Astrocyte (in vitro differentiated cells and primary cell): ENCODE results near the gene HOPX. TPM values are rescaled to one million over a fixed set of nuclear protein-coding genes. Genes with fewer than 3 reads are reported as not detected.

Experiments
- DNase-seq: peaks from one replicate; pipeline ENCODE4 v3.0.0-alpha.2; 2010; ENCODE audit warnings: low read depth
- FAIRE-seq: peaks from 2 replicates; lab custom pipeline; 2011; peaks lifted over from hg19 to GRCh38; lab: Jason Lieb, UNC
- H2AFZ ChIP-seq: 2 replicates; pipeline ENCODE4 v1.6.0; 2012; ENCODE audit warnings: low read depth, low read length, inconsistent platforms
- H3K27ac ChIP-seq: 2 replicates; pipeline ENCODE4 v1.5.1; 2011; ENCODE audit warnings: low read depth, low read length, inconsistent platforms
- H3K27me3 ChIP-seq: 2 replicates; pipeline ENCODE4 v1.6.0; 2011; ENCODE audit warnings: low read length, inconsistent platforms; ENCODE audit not compliant: insufficient read depth
- H3K36me3 ChIP-seq: 2 replicates; pipeline ENCODE4 v1.5.1; 2011; ENCODE audit warnings: low read length, inconsistent platforms; ENCODE audit not compliant: insufficient read depth
- H3K4me1 ChIP-seq: 2 replicates; pipeline ENCODE4 v1.5.1; 2011; ENCODE audit warnings: low read length, inconsistent platforms; ENCODE audit not compliant: insufficient read depth
- H3K4me2 ChIP-seq: 2 replicates; pipeline ENCODE4 v1.6.0; 2012; ENCODE audit warnings: low read length, inconsistent platforms
- H3K4me3 ChIP-seq: 2 replicates; pipeline ENCODE4 v1.5.1; 2011; ENCODE audit warnings: low read depth, mild to moderate bottlenecking, low read length, inconsistent platforms; ENCODE audit not compliant: insufficient read depth
- H3K79me2 ChIP-seq: 2 replicates; pipeline ENCODE4 v1.6.0; 2012; ENCODE audit warnings: mild to moderate bottlenecking, low read length, inconsistent platforms; ENCODE audit not compliant: insufficient read depth
- H3K9ac ChIP-seq: 2 replicates; pipeline ENCODE4 v1.6.0; 2012; ENCODE audit warnings: mild to moderate bottlenecking, low read length, inconsistent platforms
- H3K9me3 ChIP-seq: 2 replicates; pipeline ENCODE4 v1.5.1; 2012; ENCODE audit warnings: low read depth, mild to moderate bottlenecking, low read length, inconsistent platforms; ENCODE audit not compliant: insufficient read depth
- H4K20me1 ChIP-seq: 2 replicates; pipeline ENCODE4 v1.6.0; 2012; ENCODE audit warnings: low read length, inconsistent platforms; ENCODE audit not compliant: insufficient read depth
- H3K27ac Mint-ChIP-seq: one replicate; pipeline ENCODE4 v1.8.0; 2021; ENCODE audit warnings: mild to moderate bottlenecking, mixed read lengths; ENCODE audit not compliant: unreplicated experiment
- H3K27me3 Mint-ChIP-seq: one replicate; pipeline ENCODE4 v1.8.0; 2021; ENCODE audit warnings: low read depth, mixed read lengths; ENCODE audit not compliant: unreplicated experiment
- H3K36me3 Mint-ChIP-seq: one replicate; pipeline ENCODE4 v1.8.0; 2021; ENCODE audit warnings: low read depth, mixed read lengths; ENCODE audit not compliant: unreplicated experiment
- H3K4me1 Mint-ChIP-seq: one replicate; pipeline ENCODE4 v1.8.0; 2021; ENCODE audit warnings: low read depth, mixed read lengths; ENCODE audit not compliant: unreplicated experiment
- H3K4me3 Mint-ChIP-seq: one replicate; pipeline ENCODE4 v1.8.0; 2021; ENCODE audit warnings: mild to moderate bottlenecking, moderate library complexity, mixed read lengths; ENCODE audit not compliant: unreplicated experiment
- H3K9me3 Mint-ChIP-seq: one replicate; pipeline ENCODE4 v1.8.0; 2021; ENCODE audit warnings: mild to moderate bottlenecking, mixed read lengths; ENCODE audit not compliant: unreplicated experiment
- CTCF ChIP-seq: IDR thresholded peaks from 2 replicates; pipeline ENCODE4 v1.5.1; 2011; ENCODE audit warnings: low read depth, mild to moderate bottlenecking, inconsistent platforms, low read length, moderate library complexity; ENCODE audit not compliant: insufficient read depth
- EZH2 ChIP-seq: IDR thresholded peaks from 2 replicates; pipeline ENCODE4 v1.6.1; 2012; ENCODE audit warnings: mild to moderate bottlenecking, low read length, inconsistent platforms; ENCODE audit not compliant: insufficient read depth
- total RNA-seq: library from RNA; stranded (reverse); gene quantifications from 2 replicates; pipeline ENCODE4 v1.2.1, GENCODE V29; 2021

HOPX gene
- total RNA-seq, 1 donor from 2014 or later = 1.7 TPM

GRCh38 chr4:56627375-56627774 is 53.7 kb downstream of the HOPX start:
- Mint-ChIP-seq H3K27me3 (no peaks in the 10 kb centered on the region), H3K4me1 (peaks cover 3% of the 10 kb centered on the region), H3K36me3 (no peaks in the 10 kb centered on the region), H3K27ac (no peak overlapping the region), H3K4me3 (no peak overlapping the region), H3K9me3 (peaks cover 15% of the 10 kb centered on the region)
- Histone ChIP-seq H3K27ac (no peak overlapping the region), H3K9me3 (peaks cover 7% of the 10 kb centered on the region), H3K4me3 (no peak overlapping the region), H3K36me3 (no peaks in the 10 kb centered on the region), H3K79me2 (no peaks in the 10 kb centered on the region), H3K27me3 (no peaks in the 10 kb centered on the region), H4K20me1 (no peaks in the 10 kb centered on the region), H3K9ac (no peak overlapping the region), H2AFZ (no peak overlapping the region), H3K4me2 (no peak overlapping the region), H3K4me1 (peaks cover 8% of the 10 kb centered on the region)
- TF ChIP-seq EZH2 (no peak), CTCF (no peak)
- no peak for FAIRE-seq
- no peak for DNase-seq

GRCh38 chr4:56626963-56627362 is 54.1 kb downstream of the HOPX start:
- H3K27ac Mint-ChIP-seq = no peak overlapping the region
- H3K4me1 Mint-ChIP-seq = peaks cover 3% of the 10 kb centered on the region
- Histone ChIP-seq H3K27ac (no peak overlapping the region), H3K4me3 (no peak overlapping the region), H3K9ac (no peak overlapping the region), H3K36me3 (no peaks in the 10 kb centered on the region), H4K20me1 (no peaks in the 10 kb centered on the region), H2AFZ (no peak overlapping the region), H3K27me3 (no peaks in the 10 kb centered on the region), H3K4me2 (no peak overlapping the region), H3K4me1 (peaks cover 8% of the 10 kb centered on the region), H3K9me3 (peaks cover 7% of the 10 kb centered on the region), H3K79me2 (no peaks in the 10 kb centered on the region)
- no peak overlapping the region for H3K4me3 Mint-ChIP-seq
- TF ChIP-seq CTCF (no peak), EZH2 (no peak)
- DNase-seq = no peak
- no peaks in the 10 kb centered on the region for H3K27me3 Mint-ChIP-seq
- no peak for FAIRE-seq
- peaks cover 13% of the 10 kb centered on the region for H3K9me3 Mint-ChIP-seq
- H3K36me3 Mint-ChIP-seq = no peaks in the 10 kb centered on the region

- peaks cover 13% of the 10 kb centered on the region for H3K9me3 Mint-ChIP-seq
- Histone ChIP-seq H3K27me3 (no peaks in the 10 kb centered on the region), H3K9me3 (peaks cover 7% of the 10 kb centered on the region), H3K27ac (no peak overlapping the region), H3K9ac (no peak overlapping the region), H3K79me2 (no peaks in the 10 kb centered on the region), H2AFZ (no peak overlapping the region), H3K4me1 (peaks cover 8% of the 10 kb centered on the region), H3K4me3 (no peak overlapping the region), H3K36me3 (no peaks in the 10 kb centered on the region), H3K4me2 (no peak overlapping the region), H4K20me1 (no peaks in the 10 kb centered on the region)
- no peak for FAIRE-seq
- TF ChIP-seq CTCF (no peak), EZH2 (no peak)
- no peak overlapping the region for H3K27ac Mint-ChIP-seq
- no peaks in the 10 kb centered on the region for H3K27me3 Mint-ChIP-seq
- no peak overlapping the region for H3K4me3 Mint-ChIP-seq
- peaks cover 3% of the 10 kb centered on the region for H3K4me1 Mint-ChIP-seq
- no peaks in the 10 kb centered on the region for H3K36me3 Mint-ChIP-seq
- no peak for DNase-seq
These were observed 54.7 kb downstream of the HOPX start for GRCh38 chr4:56626420-56626819.
